Epidermal melanocyte (primary cell): ENCODE measurements around the gene ADAM12.
A peak's percentile ranks its signal among the peaks of the same experiment; 100 is the strongest.

Source experiments
- DNase-seq: peaks from one replicate; pipeline ENCODE4 v3.0.0; 2011; ENCODE audit warnings: low spot score; ENCODE audit not compliant: insufficient read length

The ADAM12 gene

GRCh38 chr10:126215746-126216631 lies 172.3 kb downstream of the ADAM12 start:
- DNase-seq, result peak; percentile 49

GRCh38 chr10:126214679-126215078 lies 173.6 kb downstream of the ADAM12 start:
- DNase-seq, result no peak

GRCh38 chr10:126214021-126214420 lies 174.3 kb downstream of the ADAM12 start:
- no peak for DNase-seq

GRCh38 chr10:126212738-126213137 lies 175.5 kb downstream of the ADAM12 start:
- no peak for DNase-seq

- DNase-seq, result no peak
Observed at GRCh38 chr10:126210051-126210651, 178.1 kb downstream of the ADAM12 start.

GRCh38 chr10:126209451-126209850 lies 178.8 kb downstream of the ADAM12 start:
- DNase-seq, result no peak

- DNase-seq, result no peak
Observed at GRCh38 chr10:126208726-126209302, 179.5 kb downstream of the ADAM12 start.

GRCh38 chr10:126207851-126208250 lies 180.4 kb downstream of the ADAM12 start:
- no peak for DNase-seq

- DNase-seq, result no peak
Observed at GRCh38 chr10:126207313-126207771, 180.9 kb downstream of the ADAM12 start.

- DNase-seq, result no peak
Observed at GRCh38 chr10:126205486-126206205, 182.6 kb downstream of the ADAM12 start.

- no peak for DNase-seq
Observed at GRCh38 chr10:126204320-126204719, 184.0 kb downstream of the ADAM12 start.

- DNase-seq, result no peak
Observed at GRCh38 chr10:126203746-126204145, 184.5 kb downstream of the ADAM12 start.

- no peak for DNase-seq
Observed at GRCh38 chr10:126201603-126202002, 186.7 kb downstream of the ADAM12 start.

- DNase-seq, result no peak
Observed at GRCh38 chr10:126199221-126199998, 188.9 kb downstream of the ADAM12 start.

- DNase-seq, result no peak
Observed at GRCh38 chr10:126198681-126199080, 189.6 kb downstream of the ADAM12 start.

- no peak for DNase-seq
Observed at GRCh38 chr10:126197036-126197543, 191.2 kb downstream of the ADAM12 start.

GRCh38 chr10:126196281-126196680 lies 192.0 kb downstream of the ADAM12 start:
- no peak for DNase-seq

- DNase-seq, result no peak
Observed at GRCh38 chr10:126191192-126191591, 197.1 kb downstream of the ADAM12 start.

GRCh38 chr10:126188679-126189200 lies 199.5 kb downstream of the ADAM12 start:
- DNase-seq, result no peak

GRCh38 chr10:126187399-126187798 lies 200.9 kb downstream of the ADAM12 start:
- no peak for DNase-seq
